HepG2 (cell line): Measurements from ENCODE around the gene KRTAP12-3. TPM values are rescaled to one million over a fixed set of nuclear protein-coding genes. Genes with fewer than 3 reads are reported as not detected.

Experiments used
- ESRRA ChIP-seq: sonication (generic); formaldehyde crosslinking; IDR thresholded peaks from 2 replicates; pipeline ENCODE4 v1.5.1; 2020; ENCODE audit warnings: mild to moderate bottlenecking, low read depth, missing genetic modification reagents
- FOXK2 ChIP-seq: fragments of 450-650 bp; IDR thresholded peaks from 2 replicates; pipeline ENCODE4 v1.6.1; 2016
- KDM5A ChIP-seq: fragments of 200-600 bp; sonication (generic); IDR thresholded peaks from 2 replicates; pipeline ENCODE4 v1.7.0; 2018; ENCODE audit warnings: antibody characterized with exemption, mild to moderate bottlenecking, low read length, borderline replicate concordance
- LCORL ChIP-seq, 2 experiments: fragments of 450-650 bp in 1 of 2; sonication (generic) in 1 of 2; formaldehyde crosslinking in 1 of 2; IDR thresholded peaks; 2 replicates each; pipeline versions ENCODE4 v1.5.0 to v1.6.1; 2017 to 2020; ENCODE audit warnings: antibody characterized with exemption in 1 of 2, missing genetic modification reagents in 1 of 2
- MXD4 ChIP-seq: IDR thresholded peaks from 2 replicates; pipeline ENCODE4 v1.6.1; 2016; ENCODE audit warnings: mild to moderate bottlenecking, missing biosample characterization, missing genetic modification reagents
- NFYB ChIP-seq: sonication (generic); formaldehyde crosslinking; IDR thresholded peaks from 2 replicates; pipeline ENCODE4 v1.4.0; 2020; ENCODE audit warnings: missing genetic modification reagents
- PITX1 ChIP-seq: sonication (generic); formaldehyde crosslinking; IDR thresholded peaks from 2 replicates; pipeline ENCODE4 v1.5.1; 2020; ENCODE audit warnings: mild to moderate bottlenecking, missing genetic modification reagents
- RAD21 ChIP-seq: fragments of 450-650 bp; formaldehyde crosslinking; IDR thresholded peaks from 2 replicates; pipeline ENCODE4 v1.5.0; 2020; ENCODE audit warnings: mild to moderate bottlenecking
- RBM22 ChIP-seq: fragments of 200-400 bp; formaldehyde crosslinking; optimal IDR thresholded peaks from 2 replicates; pipeline ENCODE3; 2017; ENCODE audit warnings: mild to moderate bottlenecking, low read length, moderate library complexity
- SIX1 ChIP-seq: sonication (generic); formaldehyde crosslinking; IDR thresholded peaks from 2 replicates; pipeline ENCODE4 v1.4.0; 2020; ENCODE audit warnings: missing genetic modification reagents, borderline replicate concordance
- YEATS2 ChIP-seq: sonication (generic); formaldehyde crosslinking; IDR thresholded peaks from 2 replicates; pipeline ENCODE4 v1.4.0; 2020; ENCODE audit warnings: missing genetic modification reagents, borderline replicate concordance
- ZBTB1 ChIP-seq: sonication (generic); formaldehyde crosslinking; IDR thresholded peaks from 2 replicates; pipeline ENCODE4 v1.4.0; 2020; ENCODE audit warnings: missing genetic modification reagents, borderline replicate concordance
- ZFP62 ChIP-seq: sonication (generic); formaldehyde crosslinking; IDR thresholded peaks from 2 replicates; pipeline ENCODE4 v1.4.0; 2020; ENCODE audit warnings: missing genetic modification reagents
- ZNF232 ChIP-seq: sonication (generic); formaldehyde crosslinking; IDR thresholded peaks from 2 replicates; pipeline ENCODE4 v1.4.0; 2020; ENCODE audit warnings: missing genetic modification reagents, borderline replicate concordance
- ZNF460 ChIP-seq: sonication (generic); formaldehyde crosslinking; IDR thresholded peaks from 2 replicates; pipeline ENCODE4 v1.5.1; 2020; ENCODE audit warnings: missing genetic modification reagents, mild to moderate bottlenecking, borderline replicate concordance
- ZNF790 ChIP-seq: sonication (generic); formaldehyde crosslinking; IDR thresholded peaks from 2 replicates; pipeline ENCODE4 v1.8.0; 2022; ENCODE audit warnings: missing genetic modification reagents, mild to moderate bottlenecking, borderline replicate concordance
- polyA plus RNA-seq, 8 experiments: library from polyadenylated mRNA; depleted of rRNA in 3 of 8; stranded (reverse) in 7 of 8; unstranded in 1 of 8; fragments of >200 nt; fragmentation: Illumina TruSeq in 4 of 8; extraction: Trizol in 4 of 8; gene quantifications; 2 replicates each; pipeline versions ENCODE4 v1.2.1 to v1.2.3, GENCODE V29; 2011 to 2016; ENCODE audit warnings: low read depth in 4 of 8, missing spikeins in 1 of 8, mixed read lengths in 1 of 8; ENCODE audit not compliant: insufficient read depth in 1 of 8
- total RNA-seq, 5 experiments: library from RNA; depleted of rRNA; stranded (reverse); fragments of >200 nt; fragmentation: Illumina TruSeq; extraction: Trizol; gene quantifications; 2 replicates each; pipeline ENCODE4 v1.2.3, GENCODE V29; 2016; ENCODE audit warnings: low read depth in 1 of 5
- TF ChIP-seq, protein P1 (sequence below): IDR thresholded peaks from 2 replicates; pipeline ENCODE4 v1.4.0; 2020; ENCODE audit warnings: mild to moderate bottlenecking, missing genetic modification reagents
- TF ChIP-seq, protein P2 (sequence below): sonication (generic); formaldehyde crosslinking; IDR thresholded peaks from 2 replicates; pipeline ENCODE4 v1.9.0; 2021; ENCODE audit warnings: missing genetic modification reagents, mild to moderate bottlenecking, borderline replicate concordance
- TF ChIP-seq, protein P3 (sequence below): sonication (generic); formaldehyde crosslinking; IDR thresholded peaks from 2 replicates; pipeline ENCODE4 v1.4.0; 2020; ENCODE audit warnings: missing genetic modification reagents, mild to moderate bottlenecking, borderline replicate concordance
- TF ChIP-seq, protein P4 (sequence below): sonication (generic); formaldehyde crosslinking; IDR thresholded peaks from 2 replicates; pipeline ENCODE4 v1.5.0; 2020; ENCODE audit warnings: missing genetic modification reagents

The KRTAP12-3 gene
- total and polyA plus RNA-seq, 2 of the 13 experiments (the other 11 are each of a cell fraction or from before 2014, with no cell fraction given): not detected

DNA sequence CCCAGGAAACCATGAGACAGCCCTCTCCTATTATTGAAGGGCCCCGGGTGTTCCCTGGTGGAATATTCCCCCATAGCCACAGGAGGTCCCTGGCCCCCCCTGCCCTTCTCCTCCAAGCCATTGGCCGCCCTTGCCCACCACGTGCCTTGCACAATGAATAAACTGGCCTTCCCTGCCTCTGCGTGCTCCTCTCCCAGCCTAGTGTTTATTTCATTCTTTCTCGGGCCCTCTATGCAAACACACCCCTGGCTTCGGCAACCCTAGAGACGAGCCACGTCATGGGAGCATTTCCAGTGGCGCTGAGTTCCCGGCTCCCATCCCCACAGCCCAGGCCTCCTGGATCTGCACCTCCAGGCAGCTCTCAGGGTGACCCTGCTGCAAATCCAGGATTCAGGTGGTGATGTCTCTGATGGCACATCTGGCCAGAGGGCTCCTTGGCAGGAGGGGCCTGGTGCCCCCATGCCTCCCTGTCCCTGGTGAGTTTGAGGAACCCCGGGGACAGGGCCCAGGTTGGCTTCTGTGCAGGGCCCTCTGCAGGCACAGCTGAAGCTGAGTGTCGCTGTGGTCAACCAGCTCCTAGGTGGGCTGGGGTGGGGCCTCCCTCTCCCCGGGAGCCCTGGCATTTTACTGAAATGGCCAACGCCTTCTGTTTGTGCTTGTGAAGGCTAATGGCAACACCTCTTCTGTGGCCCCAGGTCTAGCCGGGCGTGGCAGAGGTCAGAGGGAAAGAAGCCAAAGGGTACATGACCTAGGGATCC is 45.4 kb downstream of the KRTAP12-3 start (continued):
- TF ChIP-seq KDM5A (no peak), PITX1 (CRISPR knock-in tag) (no peak; the same call in 1 of the 2 replicates), SIX1 (CRISPR knock-in tag) (no peak), RAD21 (CRISPR knock-in tag) (no peak), LCORL (IDR thresholded peaks at IDR 0.05) (no peak), LCORL (CRISPR knock-in tag; IDR thresholded peaks at IDR 0.05) (peak; percentile 63), NFYB (CRISPR knock-in tag) (no peak; the same call in 1 of the 2 replicates), YEATS2 (CRISPR knock-in tag) (peak; percentile 23; the same call in 1 of the 2 replicates), FOXK2 (no peak), ZBTB1 (no peak), ZNF460 (no peak), RBM22 (no peak), ZNF790 (CRISPR knock-in tag) (no peak), ZFP62 (CRISPR knock-in tag) (no peak), MXD4 (CRISPR knock-in tag) (no peak), ZNF232 (CRISPR knock-in tag) (no peak), ESRRA (CRISPR knock-in tag) (no peak; the same call in 1 of the 2 replicates)
- TF ChIP-seq, protein P1, sequence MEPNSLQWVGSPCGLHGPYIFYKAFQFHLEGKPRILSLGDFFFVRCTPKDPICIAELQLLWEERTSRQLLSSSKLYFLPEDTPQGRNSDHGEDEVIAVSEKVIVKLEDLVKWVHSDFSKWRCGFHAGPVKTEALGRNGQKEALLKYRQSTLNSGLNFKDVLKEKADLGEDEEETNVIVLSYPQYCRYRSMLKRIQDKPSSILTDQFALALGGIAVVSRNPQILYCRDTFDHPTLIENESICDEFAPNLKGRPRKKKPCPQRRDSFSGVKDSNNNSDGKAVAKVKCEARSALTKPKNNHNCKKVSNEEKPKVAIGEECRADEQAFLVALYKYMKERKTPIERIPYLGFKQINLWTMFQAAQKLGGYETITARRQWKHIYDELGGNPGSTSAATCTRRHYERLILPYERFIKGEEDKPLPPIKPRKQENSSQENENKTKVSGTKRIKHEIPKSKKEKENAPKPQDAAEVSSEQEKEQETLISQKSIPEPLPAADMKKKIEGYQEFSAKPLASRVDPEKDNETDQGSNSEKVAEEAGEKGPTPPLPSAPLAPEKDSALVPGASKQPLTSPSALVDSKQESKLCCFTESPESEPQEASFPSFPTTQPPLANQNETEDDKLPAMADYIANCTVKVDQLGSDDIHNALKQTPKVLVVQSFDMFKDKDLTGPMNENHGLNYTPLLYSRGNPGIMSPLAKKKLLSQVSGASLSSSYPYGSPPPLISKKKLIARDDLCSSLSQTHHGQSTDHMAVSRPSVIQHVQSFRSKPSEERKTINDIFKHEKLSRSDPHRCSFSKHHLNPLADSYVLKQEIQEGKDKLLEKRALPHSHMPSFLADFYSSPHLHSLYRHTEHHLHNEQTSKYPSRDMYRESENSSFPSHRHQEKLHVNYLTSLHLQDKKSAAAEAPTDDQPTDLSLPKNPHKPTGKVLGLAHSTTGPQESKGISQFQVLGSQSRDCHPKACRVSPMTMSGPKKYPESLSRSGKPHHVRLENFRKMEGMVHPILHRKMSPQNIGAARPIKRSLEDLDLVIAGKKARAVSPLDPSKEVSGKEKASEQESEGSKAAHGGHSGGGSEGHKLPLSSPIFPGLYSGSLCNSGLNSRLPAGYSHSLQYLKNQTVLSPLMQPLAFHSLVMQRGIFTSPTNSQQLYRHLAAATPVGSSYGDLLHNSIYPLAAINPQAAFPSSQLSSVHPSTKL (CRISPR knock-in tag): peak; percentile 76
- TF ChIP-seq, protein P2, sequence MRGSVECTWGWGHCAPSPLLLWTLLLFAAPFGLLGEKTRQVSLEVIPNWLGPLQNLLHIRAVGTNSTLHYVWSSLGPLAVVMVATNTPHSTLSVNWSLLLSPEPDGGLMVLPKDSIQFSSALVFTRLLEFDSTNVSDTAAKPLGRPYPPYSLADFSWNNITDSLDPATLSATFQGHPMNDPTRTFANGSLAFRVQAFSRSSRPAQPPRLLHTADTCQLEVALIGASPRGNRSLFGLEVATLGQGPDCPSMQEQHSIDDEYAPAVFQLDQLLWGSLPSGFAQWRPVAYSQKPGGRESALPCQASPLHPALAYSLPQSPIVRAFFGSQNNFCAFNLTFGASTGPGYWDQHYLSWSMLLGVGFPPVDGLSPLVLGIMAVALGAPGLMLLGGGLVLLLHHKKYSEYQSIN (CRISPR knock-in tag): no peak
- TF ChIP-seq, protein P3, sequence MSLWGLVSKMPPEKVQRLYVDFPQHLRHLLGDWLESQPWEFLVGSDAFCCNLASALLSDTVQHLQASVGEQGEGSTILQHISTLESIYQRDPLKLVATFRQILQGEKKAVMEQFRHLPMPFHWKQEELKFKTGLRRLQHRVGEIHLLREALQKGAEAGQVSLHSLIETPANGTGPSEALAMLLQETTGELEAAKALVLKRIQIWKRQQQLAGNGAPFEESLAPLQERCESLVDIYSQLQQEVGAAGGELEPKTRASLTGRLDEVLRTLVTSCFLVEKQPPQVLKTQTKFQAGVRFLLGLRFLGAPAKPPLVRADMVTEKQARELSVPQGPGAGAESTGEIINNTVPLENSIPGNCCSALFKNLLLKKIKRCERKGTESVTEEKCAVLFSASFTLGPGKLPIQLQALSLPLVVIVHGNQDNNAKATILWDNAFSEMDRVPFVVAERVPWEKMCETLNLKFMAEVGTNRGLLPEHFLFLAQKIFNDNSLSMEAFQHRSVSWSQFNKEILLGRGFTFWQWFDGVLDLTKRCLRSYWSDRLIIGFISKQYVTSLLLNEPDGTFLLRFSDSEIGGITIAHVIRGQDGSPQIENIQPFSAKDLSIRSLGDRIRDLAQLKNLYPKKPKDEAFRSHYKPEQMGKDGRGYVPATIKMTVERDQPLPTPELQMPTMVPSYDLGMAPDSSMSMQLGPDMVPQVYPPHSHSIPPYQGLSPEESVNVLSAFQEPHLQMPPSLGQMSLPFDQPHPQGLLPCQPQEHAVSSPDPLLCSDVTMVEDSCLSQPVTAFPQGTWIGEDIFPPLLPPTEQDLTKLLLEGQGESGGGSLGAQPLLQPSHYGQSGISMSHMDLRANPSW (CRISPR knock-in tag): no peak
- TF ChIP-seq, protein P4, sequence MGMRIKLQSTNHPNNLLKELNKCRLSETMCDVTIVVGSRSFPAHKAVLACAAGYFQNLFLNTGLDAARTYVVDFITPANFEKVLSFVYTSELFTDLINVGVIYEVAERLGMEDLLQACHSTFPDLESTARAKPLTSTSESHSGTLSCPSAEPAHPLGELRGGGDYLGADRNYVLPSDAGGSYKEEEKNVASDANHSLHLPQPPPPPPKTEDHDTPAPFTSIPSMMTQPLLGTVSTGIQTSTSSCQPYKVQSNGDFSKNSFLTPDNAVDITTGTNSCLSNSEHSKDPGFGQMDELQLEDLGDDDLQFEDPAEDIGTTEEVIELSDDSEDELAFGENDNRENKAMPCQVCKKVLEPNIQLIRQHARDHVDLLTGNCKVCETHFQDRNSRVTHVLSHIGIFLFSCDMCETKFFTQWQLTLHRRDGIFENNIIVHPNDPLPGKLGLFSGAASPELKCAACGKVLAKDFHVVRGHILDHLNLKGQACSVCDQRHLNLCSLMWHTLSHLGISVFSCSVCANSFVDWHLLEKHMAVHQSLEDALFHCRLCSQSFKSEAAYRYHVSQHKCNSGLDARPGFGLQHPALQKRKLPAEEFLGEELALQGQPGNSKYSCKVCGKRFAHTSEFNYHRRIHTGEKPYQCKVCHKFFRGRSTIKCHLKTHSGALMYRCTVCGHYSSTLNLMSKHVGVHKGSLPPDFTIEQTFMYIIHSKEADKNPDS (CRISPR knock-in tag): no peak
